ENCODE data around the gene AUTS2. TPM values are rescaled to one million over a fixed set of nuclear protein-coding genes. Genes with fewer than 3 reads are reported as not detected.

AUTS2 gene
- total RNA-seq, 1 experiment from 2014 or later = 256 TPM

- no peak for DNase-seq
- Histone ChIP-seq H3K4ac (ENCODE audit: low read depth, low read length) (no peak overlapping the region), H2AK5ac (ENCODE audit: insufficient read length, low read length) (no peak overlapping the region), H3K9me3 (ENCODE audit: control insufficient read depth, low read depth, low read length) (no peaks in the 10 kb centered on the region), H4K5ac (ENCODE audit: insufficient read length, low read depth, low read length) (no peak overlapping the region), H2BK12ac (ENCODE audit: insufficient read length, low read depth, low read length) (no peak overlapping the region), H3K56ac (ENCODE audit: insufficient read length, low read depth, low read length) (no peak overlapping the region), H3K79me2 (ENCODE audit: insufficient read depth, low read length) (no peaks in the 10 kb centered on the region), H4K91ac (ENCODE audit: insufficient read length, low read depth, low read length) (no peak overlapping the region), H2BK15ac (ENCODE audit: low read depth, low read length) (no peak overlapping the region), H2BK5ac (ENCODE audit: insufficient read length, low read length) (no peak overlapping the region), H4K8ac (replicated peaks; ENCODE audit: insufficient read length, low read depth, low read length) (no peak overlapping the region), H3K4me1 (ENCODE audit: insufficient read depth, low read length) (peaks cover 6% of the 10 kb centered on the region; the same call in 1 of the 2 replicates), H3K4me2 (ENCODE audit: insufficient read depth, insufficient read length, low read length) (no peak overlapping the region), H3T11ph (ENCODE audit: low read length) (no peak overlapping the region), H3K79me1 (ENCODE audit: insufficient read depth, low read depth, low read length, poor library complexity, severe bottlenecking) (no peaks in the 10 kb centered on the region), H2AFZ (ENCODE audit: low read length) (no peak overlapping the region), H3K23me2 (ENCODE audit: insufficient read length, low read depth, low read length, poor library complexity, severe bottlenecking) (no peaks in the 10 kb centered on the region), H3K18ac (ENCODE audit: insufficient read length, low read depth, low read length) (no peak overlapping the region), H3K14ac (ENCODE audit: insufficient read depth, low read length) (no peak overlapping the region), H2BK120ac (ENCODE audit: low read depth, low read length, poor library complexity, severe bottlenecking) (no peak overlapping the region), H3K23ac (ENCODE audit: insufficient read length, low read depth, low read length) (no peak overlapping the region), H3K27me3 (ENCODE audit: insufficient read depth, low read length) (no peaks in the 10 kb centered on the region), H3K9ac (ENCODE audit: extremely low read depth, insufficient read length, low read length) (no peak overlapping the region), H2BK20ac (ENCODE audit: low read depth, low read length, poor library complexity, severe bottlenecking) (no peak overlapping the region), H4K20me1 (ENCODE audit: control insufficient read depth, insufficient read depth, insufficient read length) (no peaks in the 10 kb centered on the region), H3K27ac (ENCODE audit: insufficient read length, low read depth, low read length) (no peak overlapping the region)
- Mint-ChIP-seq H3K36me3 (ENCODE audit: insufficient read depth in 1 of 3, low read depth in 3 of 3) (0 out of 7 replicates have a peak, but pooled peaks cover 0 to under 1% (median 0%) of the 10 kb centered on the region in 3 experiments), H3K27ac (peak overlapping the region in 1 of 3 experiments; percentile 49; a peak in 1 of 7 replicates), H3K27me3 (ENCODE audit: low read depth) (no peaks in the 10 kb centered on the region), H3K4me1 (peaks cover 22 to 34% of the 10 kb centered on the region in 2 experiments), H3K4me3 (no peak overlapping the region), H3K9me3 (no peaks in the 10 kb centered on the region)
- TF ChIP-seq CTCF (conservative IDR thresholded peaks at IDR 0.05) = no peak
- no CpG with 5 or more reads among the region's 6 CpGs for WGBS (ENCODE audit: extremely low coverage, insufficient read length, low lambda C conversion rate)
Measured at GRCh38 chr7:70016044-70016770, 417.9 kb downstream of the AUTS2 start.

All from H9 (cell line).